Measurements from ENCODE around the gene TAF1B.

TAF1B gene

DNA sequence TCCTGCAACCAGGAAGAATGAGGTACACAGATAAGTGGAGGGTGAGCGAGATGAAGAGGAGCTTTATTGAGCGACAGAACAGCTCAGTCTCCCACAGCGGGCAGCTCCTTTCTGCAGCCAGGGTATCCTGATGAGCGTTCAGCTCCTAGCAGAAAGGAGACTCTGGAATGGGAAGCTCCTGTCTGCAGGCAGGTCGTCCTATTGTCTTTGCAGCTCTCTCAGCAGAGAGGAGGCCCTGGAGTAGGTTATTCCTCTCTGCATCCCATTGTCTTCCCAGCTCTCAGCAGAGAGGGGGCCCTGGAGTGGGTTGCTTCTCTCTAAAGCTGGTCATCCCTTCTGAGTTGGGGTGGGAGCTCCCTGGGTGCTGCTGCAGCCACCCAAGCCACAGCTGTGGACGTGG is 41.2 kb downstream of the TAF1B start:
- TF ChIP-seq CTCF (IDR thresholded peaks at IDR 0.05; ENCODE audit: low read depth, low read length): no peak
- no peaks in the 10 kb centered on the region for H3K27me3 ChIP-seq
- peaks cover 2% of the 10 kb centered on the region for H3K4me1 ChIP-seq
- no peak overlapping the region for H3K4me3 ChIP-seq (ENCODE audit: low read depth, low read length)
- H3K36me3 ChIP-seq: peaks cover 28% of the 10 kb centered on the region
- no peak for DNase-seq
- no peaks in the 10 kb centered on the region for H3K9me3 ChIP-seq

- no peak for TF ChIP-seq CTCF (IDR thresholded peaks at IDR 0.05; ENCODE audit: low read depth, low read length)
- Histone ChIP-seq H3K4me1 (peaks cover 2% of the 10 kb centered on the region), H3K36me3 (peaks cover 24% of the 10 kb centered on the region), H3K27me3 (no peaks in the 10 kb centered on the region), H3K4me3 (ENCODE audit: low read depth, low read length) (no peak overlapping the region), H3K9me3 (no peaks in the 10 kb centered on the region)
- DNase-seq: no peak
These were observed 41.9 kb downstream of the TAF1B start for GRCh38 chr2:9885036-9885684.

- Histone ChIP-seq H3K9me3 (no peaks in the 10 kb centered on the region), H3K36me3 (peaks cover 34% of the 10 kb centered on the region)
These were observed 44.2 kb downstream of the TAF1B start for GRCh38 chr2:9887513-9887912.

GRCh38 chr2:9889812-9890261 is 46.6 kb downstream of the TAF1B start:
- no peak for TF ChIP-seq CTCF (IDR thresholded peaks at IDR 0.05; ENCODE audit: low read depth, low read length)
- Histone ChIP-seq H3K36me3 (peaks cover 21% of the 10 kb centered on the region), H3K4me1 (peaks cover 5% of the 10 kb centered on the region), H3K9me3 (no peaks in the 10 kb centered on the region), H3K4me3 (ENCODE audit: low read depth, low read length) (no peak overlapping the region), H3K27me3 (no peaks in the 10 kb centered on the region)
- DNase-seq: no peak

More at GRCh38 chr2:9887513-9887912, 44.2 kb downstream of the TAF1B start:
- no peak for TF ChIP-seq CTCF (IDR thresholded peaks at IDR 0.05; ENCODE audit: low read depth, low read length)
- DNase-seq: no peak
- H3K4me3 ChIP-seq (ENCODE audit: low read depth, low read length): no peak overlapping the region
- H3K27me3 ChIP-seq: no peaks in the 10 kb centered on the region
- peaks cover 2% of the 10 kb centered on the region for H3K4me1 ChIP-seq

- peaks cover 15% of the 10 kb centered on the region for H3K36me3 ChIP-seq
- H3K4me3 ChIP-seq (ENCODE audit: low read depth, low read length): no peak overlapping the region
These were observed 49.0 kb downstream of the TAF1B start for GRCh38 chr2:9892236-9892635.

More at GRCh38 chr2:9892236-9892635, 49.0 kb downstream of the TAF1B start:
- no peaks in the 10 kb centered on the region for H3K9me3 ChIP-seq
- no peak for TF ChIP-seq CTCF (IDR thresholded peaks at IDR 0.05; ENCODE audit: low read depth, low read length)
- no peaks in the 10 kb centered on the region for H3K27me3 ChIP-seq
- peaks cover 16% of the 10 kb centered on the region for H3K4me1 ChIP-seq
- no peak for DNase-seq

Measured in BE2C (cell line).